ENCODE measurements around the gene ZNF519.
"Not testable (repeated sequence)": the region's sequence is repeated elsewhere in the genome, so short reads cannot be mapped to it uniquely, and the experiment has no call there.

ZNF519 gene

GRCh38 chr18:14147935-14148865 lies 16.0 kb upstream of the ZNF519 start:
- not testable (repeated sequence) for DNase-seq

- DNase-seq, result not testable (repeated sequence)
These were observed 14.5 kb upstream of the ZNF519 start for GRCh38 chr18:14146771-14147170.

- not testable (repeated sequence) for DNase-seq
These were observed 13.5 kb upstream of the ZNF519 start for GRCh38 chr18:14145581-14146338.

- DNase-seq, result not testable (repeated sequence)
These were observed 12.8 kb upstream of the ZNF519 start for GRCh38 chr18:14145021-14145420.

GRCh38 chr18:14144628-14144895 lies 12.3 kb upstream of the ZNF519 start:
- DNase-seq, result no peak

GRCh38 chr18:14143871-14144627 lies 11.8 kb upstream of the ZNF519 start:
- DNase-seq, result not testable (repeated sequence)

GRCh38 chr18:14143396-14143795 lies 11.2 kb upstream of the ZNF519 start:
- not testable (repeated sequence) for DNase-seq

- not testable (repeated sequence) for DNase-seq
These were observed 9.9 kb upstream of the ZNF519 start for GRCh38 chr18:14142177-14142576.

- not testable (repeated sequence) for DNase-seq
These were observed 7.3 kb upstream of the ZNF519 start for GRCh38 chr18:14139583-14139982.

GRCh38 chr18:14137971-14138370 lies 5.7 kb upstream of the ZNF519 start:
- DNase-seq, result not testable (repeated sequence)

- not testable (repeated sequence) for DNase-seq
These were observed 452 bp downstream of the ZNF519 start for GRCh38 chr18:14131696-14132270.

- peak; percentile 0 for DNase-seq
These were observed 1.4 kb downstream of the ZNF519 start for GRCh38 chr18:14130804-14131203.

GRCh38 chr18:14124689-14125088 lies 7.5 kb downstream of the ZNF519 start:
- no peak for DNase-seq

- DNase-seq, result no peak
These were observed 10.1 kb downstream of the ZNF519 start for GRCh38 chr18:14122097-14122496.

GRCh38 chr18:14120926-14121325 lies 11.3 kb downstream of the ZNF519 start:
- no peak for DNase-seq

GRCh38 chr18:14117606-14118005 lies 14.6 kb downstream of the ZNF519 start:
- DNase-seq, result no peak

GRCh38 chr18:14106906-14107305 lies 25.3 kb downstream of the ZNF519 start:
- DNase-seq, result no peak

- DNase-seq, result peak; percentile 44
These were observed 27.1 kb downstream of the ZNF519 start for GRCh38 chr18:14104906-14105748.

- DNase-seq, result no peak
These were observed 28.0 kb downstream of the ZNF519 start for GRCh38 chr18:14104201-14104600.

- DNase-seq, result no peak
These were observed 31.5 kb downstream of the ZNF519 start for GRCh38 chr18:14100503-14101286.

- no peak for DNase-seq
These were observed 33.8 kb downstream of the ZNF519 start for GRCh38 chr18:14098428-14098827.

Measured in fibroblast of skin of back (primary cell).